DMS153 treated with DMSO at 0.1 percent for 48 hours (cell line): ENCODE results near the gene RHOG.
"Not testable (repeated sequence)": the region's sequence is repeated elsewhere in the genome, so short reads cannot be mapped to it uniquely, and the experiment has no call there.

Experiments used
- DNase-seq: peaks from one replicate; lab custom pipeline; 2025; ENCODE audit not compliant: unreplicated experiment; lab: John Stamatoyannopoulos, UW

Gene RHOG

GRCh38 chr11:3840870-3841425 lies at the start of gene RHOG:
Gene RHOG (minus strand): TSS chr11:3840959. CDS start chr11:3828138, 12,821 bp downstream.
- no peak for DNase-seq

GRCh38 chr11:3890014-3890413 lies 49.3 kb upstream of the RHOG start:
- no peak for DNase-seq

GRCh38 chr11:3888876-3889275 lies 48.1 kb upstream of the RHOG start:
- no peak for DNase-seq

GRCh38 chr11:3886985-3887384 lies 46.2 kb upstream of the RHOG start:
- no peak for DNase-seq

GRCh38 chr11:3885855-3886254 lies 45.1 kb upstream of the RHOG start:
- no peak for DNase-seq

GRCh38 chr11:3882655-3883054 lies 41.9 kb upstream of the RHOG start:
- no peak for DNase-seq

GRCh38 chr11:3880724-3881123 lies 40.0 kb upstream of the RHOG start:
- DNase-seq, result no peak

- DNase-seq, result no peak
Measured at GRCh38 chr11:3879967-3880542, 39.3 kb upstream of the RHOG start.

- no peak for DNase-seq
Measured at GRCh38 chr11:3879216-3879966, 38.6 kb upstream of the RHOG start.

- DNase-seq, result no peak
Measured at GRCh38 chr11:3878258-3878584, 37.5 kb upstream of the RHOG start.

GRCh38 chr11:3877364-3878257 lies 36.9 kb upstream of the RHOG start:
- no peak for DNase-seq

- no peak for DNase-seq
Measured at GRCh38 chr11:3876613-3877012, 35.9 kb upstream of the RHOG start.

GRCh38 chr11:3873712-3874349 lies 33.1 kb upstream of the RHOG start:
- DNase-seq, result no peak

GRCh38 chr11:3867209-3868091 lies 26.7 kb upstream of the RHOG start:
- DNase-seq, result no peak

GRCh38 chr11:3866836-3867208 lies 26.1 kb upstream of the RHOG start:
- no peak for DNase-seq

GRCh38 chr11:3866206-3866605 lies 25.4 kb upstream of the RHOG start:
- no peak for DNase-seq

- DNase-seq, result no peak
Measured at GRCh38 chr11:3865388-3866193, 24.8 kb upstream of the RHOG start.

- no peak for DNase-seq
Measured at GRCh38 chr11:3861683-3862082, 20.9 kb upstream of the RHOG start.

- not testable (repeated sequence) for DNase-seq
Measured at GRCh38 chr11:3860898-3861393, 20.2 kb upstream of the RHOG start.
